Vagina (tissue), 2 donors: Measurements from ENCODE around the gene PSMD1. TPM values are rescaled to one million over a fixed set of nuclear protein-coding genes. Genes with fewer than 3 reads are reported as not detected.

Experiments used
- DNase-seq, 2 donors: peaks; one replicate each; pipeline ENCODE4 v3.0.0-alpha.2; 2017; ENCODE audit errors: extremely low spot score in 2 of 2
- H3K27ac ChIP-seq: fragments of 200-600 bp; sonication (generic); one replicate; pipeline ENCODE4 v1.5.1; 2019
- H3K27me3 ChIP-seq: fragments of 200-600 bp; sonication (generic); one replicate; pipeline ENCODE4 v1.5.1; 2019
- H3K36me3 ChIP-seq, 2 donors: fragments of 200-600 bp; sonication (generic); one replicate each; pipeline ENCODE4 v1.5.1; 2017 to 2019
- H3K4me1 ChIP-seq: fragments of 200-600 bp; sonication (generic); one replicate; pipeline ENCODE4 v1.5.1; 2019
- H3K4me3 ChIP-seq, 2 donors: fragments of 200-600 bp; sonication (generic); 1 replicate in 1 of 2; 2 replicates in 1 of 2; pipeline ENCODE4 v1.5.1; 2016 to 2019
- H3K9me3 ChIP-seq: fragments of 200-600 bp; sonication (generic); one replicate; pipeline ENCODE4 v1.5.1; 2019
- CTCF ChIP-seq, 3 experiments: fragments of 450-650 bp in 2 of 3; fragments of 200-600 bp in 1 of 3; sonication (generic) in 1 of 3; IDR thresholded peaks; one replicate each; pipeline ENCODE4 v1.5.1; 2017 to 2019; ENCODE audit warnings: antibody characterized with exemption in 3 of 3, mild to moderate bottlenecking in 2 of 3, moderate library complexity in 2 of 3
- POLR2A ChIP-seq, 2 donors: fragments of 450-650 bp; IDR thresholded peaks; one replicate each; pipeline ENCODE4 v1.6.1; 2017; ENCODE audit warnings: antibody characterized with exemption in 2 of 2, mild to moderate bottlenecking in 2 of 2, moderate library complexity in 2 of 2
- POLR2AphosphoS5 ChIP-seq, 2 donors: sonication (generic); formaldehyde crosslinking; IDR thresholded peaks; one replicate each; pipeline ENCODE4 v1.9.0; 2017; ENCODE audit warnings: antibody characterized with exemption in 2 of 2, mild to moderate bottlenecking in 2 of 2, low read depth in 1 of 2; ENCODE audit not compliant: insufficient read depth in 1 of 2
- intact Hi-C: fragments of 100-400 bp; cut with DNase I; formaldehyde crosslinking; loops from one replicate; pipeline ENCODE4 v1.15.1; 2023
- total RNA-seq: library from RNA; depleted of rRNA; stranded (reverse); fragments of >200 nt; gene quantifications from one replicate; pipeline ENCODE4 v1.2.3, GENCODE V29; 2016

PSMD1 gene
- total RNA-seq, 1 donor from 2014 or later: 40.5 TPM

DNA sequence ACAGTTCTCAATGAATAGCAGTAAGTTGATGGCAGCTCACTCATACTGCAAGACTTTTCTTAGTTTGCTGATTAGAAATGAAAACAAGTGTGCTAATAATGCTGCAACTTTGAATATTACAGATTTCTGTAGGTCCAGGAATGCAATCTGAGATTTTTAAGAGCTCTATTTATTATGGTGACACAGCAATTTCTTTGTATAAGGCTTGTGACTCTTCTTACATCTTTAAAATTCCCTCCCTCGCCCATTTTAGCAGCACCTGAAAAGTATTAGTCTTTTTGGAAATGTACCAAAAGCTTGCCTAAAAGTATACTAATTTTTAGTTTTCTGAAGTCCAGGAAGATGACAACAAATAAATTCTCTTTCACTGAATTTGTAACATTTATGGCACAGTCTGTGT lies 72.5 kb downstream of the PSMD1 start:
- no peak for DNase-seq
- Histone ChIP-seq H3K4me1 (peaks cover 4% of the 10 kb centered on the region), H3K27ac (no peak overlapping the region), H3K9me3 (no peaks in the 10 kb centered on the region), H3K4me3 (no peak overlapping the region), H3K36me3 (no peaks in the 10 kb centered on the region), H3K27me3 (no peaks in the 10 kb centered on the region)
- no peak for TF ChIP-seq POLR2A (IDR thresholded peaks at IDR 0.05)
- intact Hi-C loops: no loop called here

DNA sequence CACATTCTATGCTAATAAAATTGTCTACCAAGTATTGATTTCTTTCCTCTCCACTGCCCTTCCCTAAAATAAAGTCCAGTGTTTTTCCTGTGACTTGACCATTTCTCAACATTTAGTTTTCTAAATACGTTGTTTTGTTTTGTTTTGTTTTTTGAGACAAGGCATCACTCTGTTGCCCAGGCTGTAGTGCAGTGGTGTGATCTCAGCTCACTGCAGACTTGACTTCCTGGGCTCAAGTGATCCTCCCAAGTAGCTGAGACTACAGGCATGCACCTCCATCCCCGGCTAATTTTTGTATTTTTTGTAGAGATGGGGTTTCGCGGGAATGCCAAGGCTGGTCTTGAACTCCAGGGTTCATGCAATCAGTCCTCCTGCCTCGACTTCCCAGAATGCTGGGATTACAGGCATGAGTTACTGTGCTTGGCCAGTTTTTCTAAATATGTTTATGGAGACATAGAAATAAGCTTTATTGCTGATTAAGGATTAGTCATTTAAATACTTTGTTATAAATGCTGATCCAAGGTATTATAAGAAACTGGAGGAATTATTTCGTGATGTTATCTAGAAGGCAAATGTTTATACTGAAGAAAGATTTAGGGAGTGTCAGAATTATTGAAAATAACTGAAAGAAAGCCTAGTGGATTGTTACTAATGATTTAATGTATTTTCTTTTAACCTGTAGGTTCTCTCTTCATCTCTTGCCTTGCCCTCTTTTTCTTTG lies 73.8 kb downstream of the PSMD1 start:
- DNase-seq: no peak
- no peaks in the 10 kb centered on the region for H3K9me3 ChIP-seq
- no peak overlapping the region for H3K27ac ChIP-seq
- H3K4me1 ChIP-seq: peaks cover 7% of the 10 kb centered on the region
- no peaks in the 10 kb centered on the region for H3K27me3 ChIP-seq
- H3K36me3 ChIP-seq: no peaks in the 10 kb centered on the region
- TF ChIP-seq CTCF (IDR thresholded peaks at IDR 0.05): no peak
- TF ChIP-seq POLR2A (IDR thresholded peaks at IDR 0.05): no peak
- TF ChIP-seq POLR2AphosphoS5 (IDR thresholded peaks at IDR 0.05; ENCODE audit: insufficient read depth in 1 of 2, low read depth in 1 of 2): no peak
- no peak overlapping the region for H3K4me3 ChIP-seq
- intact Hi-C loops: no loop called here

- Histone ChIP-seq H3K9me3 (no peaks in the 10 kb centered on the region), H3K36me3 (no peaks in the 10 kb centered on the region), H3K4me1 (peaks cover 7% of the 10 kb centered on the region), H3K4me3 (no peak overlapping the region), H3K27me3 (no peaks in the 10 kb centered on the region), H3K27ac (no peak overlapping the region)
- intact Hi-C loops: no loop called here
- TF ChIP-seq CTCF (IDR thresholded peaks at IDR 0.05): no peak
- TF ChIP-seq POLR2A (IDR thresholded peaks at IDR 0.05): no peak
- no peak for TF ChIP-seq POLR2AphosphoS5 (IDR thresholded peaks at IDR 0.05; ENCODE audit: insufficient read depth in 1 of 2, low read depth in 1 of 2)
- no peak for DNase-seq
Observed at GRCh38 chr2:231132129-231132528, 75.5 kb downstream of the PSMD1 start.

- Histone ChIP-seq H3K4me3 (no peak overlapping the region), H3K27me3 (no peaks in the 10 kb centered on the region)
Observed at GRCh38 chr2:231133365-231134099, 76.9 kb downstream of the PSMD1 start.

More at GRCh38 chr2:231133365-231134099, 76.9 kb downstream of the PSMD1 start:
- no peaks in the 10 kb centered on the region for H3K36me3 ChIP-seq
- no peak overlapping the region for H3K27ac ChIP-seq
- intact Hi-C loops: no loop called here
- TF ChIP-seq POLR2A (IDR thresholded peaks at IDR 0.05) (no peak), CTCF (IDR thresholded peaks at IDR 0.05) (no peak), POLR2AphosphoS5 (IDR thresholded peaks at IDR 0.05; ENCODE audit: insufficient read depth in 1 of 2, low read depth in 1 of 2) (no peak)
- H3K4me1 ChIP-seq: peaks cover 7% of the 10 kb centered on the region
- no peaks in the 10 kb centered on the region for H3K9me3 ChIP-seq
- DNase-seq: no peak
